Stimulated activated memory B cell treated with anti-CD40 and anti-IgM and Interleukin-4, amounts not matched to agents 10 μg/mL and 1 μg/mL and 100 μg/mL, for 72 hours (primary cell): ENCODE data around the gene AVPR1B.
"Not testable (repeated sequence)": the region's sequence is repeated elsewhere in the genome, so short reads cannot be mapped to it uniquely, and the experiment has no call there.

ENCODE experiments used
- ATAC-seq: fragments of 150-1000 bp; cut with Tn5 transposase; 2 replicates; pipeline ENCODE4 v1.10.0; 2021
- H3K27ac Mint-ChIP-seq: one replicate; pipeline ENCODE4 v1.8.0; 2022; ENCODE audit warnings: mild to moderate bottlenecking, mixed read lengths
- H3K27me3 Mint-ChIP-seq: one replicate; pipeline ENCODE4 v1.8.0; 2022; ENCODE audit warnings: mixed read lengths
- H3K36me3 Mint-ChIP-seq: one replicate; pipeline ENCODE4 v1.8.0; 2022; ENCODE audit warnings: mixed read lengths
- H3K4me1 Mint-ChIP-seq: one replicate; pipeline ENCODE4 v1.8.0; 2022; ENCODE audit warnings: mixed read lengths
- H3K4me3 Mint-ChIP-seq: one replicate; pipeline ENCODE4 v1.8.0; 2022; ENCODE audit warnings: mild to moderate bottlenecking, moderate library complexity, mixed read lengths
- H3K9me3 Mint-ChIP-seq: one replicate; pipeline ENCODE4 v1.8.0; 2022; ENCODE audit warnings: mixed read lengths

Gene AVPR1B

DNA sequence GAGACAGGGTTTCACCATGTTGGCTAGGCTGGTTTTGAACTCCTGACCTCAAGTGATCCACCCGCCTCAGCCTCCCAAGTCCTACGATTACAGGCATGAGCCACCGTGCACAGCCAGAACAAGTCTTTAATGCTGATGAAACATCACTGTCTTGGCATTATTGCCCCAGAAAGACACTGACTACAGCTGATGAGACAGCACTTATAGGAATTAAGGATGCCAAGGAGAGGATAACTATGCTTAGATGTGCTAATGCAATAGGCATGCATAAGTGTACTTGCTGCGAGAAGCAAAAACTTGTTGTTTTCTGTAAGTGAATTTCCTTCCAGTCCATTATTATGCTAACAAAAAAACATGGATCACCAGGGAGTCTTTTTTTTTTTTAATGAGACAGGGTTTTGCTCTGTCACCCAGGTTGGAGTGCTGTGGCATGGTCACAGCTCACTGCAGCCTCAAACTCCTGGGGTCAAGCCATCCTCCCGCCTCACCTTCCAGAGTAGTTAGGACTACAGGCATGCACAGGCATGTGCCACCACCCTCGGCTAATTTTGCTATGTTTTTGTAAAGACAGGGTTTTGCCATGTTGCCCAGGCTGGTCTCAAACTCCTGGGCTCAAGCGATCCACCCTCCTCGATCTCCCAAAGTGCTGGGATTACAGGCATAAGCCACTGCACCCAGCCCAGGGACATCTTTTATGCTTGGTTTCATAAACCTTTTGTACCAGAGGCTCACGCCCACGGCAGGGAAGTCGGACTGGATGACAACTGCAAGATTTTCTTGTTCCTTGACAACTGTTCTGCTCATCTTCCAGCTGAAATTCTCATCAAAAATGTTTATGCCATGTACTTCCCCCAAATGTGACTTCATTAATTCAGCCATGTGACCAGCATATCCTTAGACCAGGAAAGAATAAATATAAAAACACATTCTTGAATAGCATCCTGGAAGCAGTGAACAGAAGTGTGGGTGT lies 41.1 kb downstream of the AVPR1B start:
- no peak overlapping the region for H3K4me3 Mint-ChIP-seq
- peaks cover 29% of the 10 kb centered on the region for H3K36me3 Mint-ChIP-seq
- H3K4me1 Mint-ChIP-seq: peaks cover 29% of the 10 kb centered on the region
- H3K27me3 Mint-ChIP-seq: no peaks in the 10 kb centered on the region
- H3K9me3 Mint-ChIP-seq: no peaks in the 10 kb centered on the region
- H3K27ac Mint-ChIP-seq: no peak overlapping the region
- no peak for ATAC-seq

DNA sequence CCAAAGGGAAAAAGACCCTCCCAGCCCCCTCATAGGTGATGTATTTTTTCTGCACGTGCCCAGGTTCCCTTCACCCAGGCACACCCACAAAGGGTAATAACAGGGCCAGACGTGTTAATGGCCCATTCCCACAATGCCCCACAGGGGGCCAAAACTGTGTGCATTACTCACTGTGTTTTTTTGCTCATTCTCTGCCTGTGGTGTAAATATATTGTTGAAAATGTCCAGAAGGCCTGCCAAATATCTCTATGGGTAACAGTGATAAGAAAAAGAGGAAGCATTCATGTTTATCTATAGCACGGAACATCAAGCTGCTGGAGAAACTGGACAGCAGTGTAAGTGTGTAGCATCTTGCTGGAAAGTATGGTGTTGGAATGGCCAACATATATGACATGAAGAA lies 42.3 kb downstream of the AVPR1B start:
- no peaks in the 10 kb centered on the region for H3K27me3 Mint-ChIP-seq
- H3K27ac Mint-ChIP-seq: peak overlapping the region; percentile 50
- H3K4me1 Mint-ChIP-seq: peaks cover 19% of the 10 kb centered on the region
- no peaks in the 10 kb centered on the region for H3K9me3 Mint-ChIP-seq
- ATAC-seq: no peak
- peaks cover 29% of the 10 kb centered on the region for H3K36me3 Mint-ChIP-seq
- H3K4me3 Mint-ChIP-seq: no peak overlapping the region

DNA sequence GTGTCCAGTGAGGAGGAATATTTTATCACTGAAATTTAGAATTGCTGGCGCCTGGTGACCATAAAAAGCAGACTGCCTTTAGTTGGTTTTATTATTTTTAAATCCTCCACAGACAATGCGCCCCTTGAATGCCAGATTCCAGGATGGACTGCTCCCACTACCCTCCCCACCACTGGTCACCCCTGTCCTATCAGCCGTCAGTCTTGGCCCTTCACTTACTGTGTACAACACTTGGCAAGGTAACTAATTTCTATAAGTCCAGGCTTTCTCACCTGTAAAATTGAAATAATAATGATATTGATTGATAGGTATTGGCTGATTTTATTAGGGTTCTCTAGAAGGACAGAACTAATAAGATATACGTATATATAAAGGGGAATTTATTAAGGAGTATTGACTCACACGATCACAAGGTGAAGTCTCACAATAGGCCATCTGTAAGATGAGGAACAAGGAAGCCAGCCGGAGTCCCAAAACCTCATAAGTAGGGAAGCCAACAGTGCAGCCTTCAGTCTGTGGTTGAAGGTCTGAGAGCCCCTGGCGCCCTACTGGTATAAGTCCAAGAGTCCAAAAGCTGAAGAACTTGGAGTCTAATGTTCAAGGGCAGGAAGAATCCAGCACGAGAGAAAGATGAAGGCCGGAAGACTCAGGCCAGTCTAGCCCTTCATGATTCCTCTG lies 46.4 kb downstream of the AVPR1B start:
- Mint-ChIP-seq H3K4me3 (no peak overlapping the region), H3K36me3 (peaks cover 30% of the 10 kb centered on the region), H3K9me3 (no peaks in the 10 kb centered on the region), H3K27me3 (no peaks in the 10 kb centered on the region), H3K27ac (no peak overlapping the region), H3K4me1 (peaks cover 36% of the 10 kb centered on the region)
- no peak for ATAC-seq

DNA sequence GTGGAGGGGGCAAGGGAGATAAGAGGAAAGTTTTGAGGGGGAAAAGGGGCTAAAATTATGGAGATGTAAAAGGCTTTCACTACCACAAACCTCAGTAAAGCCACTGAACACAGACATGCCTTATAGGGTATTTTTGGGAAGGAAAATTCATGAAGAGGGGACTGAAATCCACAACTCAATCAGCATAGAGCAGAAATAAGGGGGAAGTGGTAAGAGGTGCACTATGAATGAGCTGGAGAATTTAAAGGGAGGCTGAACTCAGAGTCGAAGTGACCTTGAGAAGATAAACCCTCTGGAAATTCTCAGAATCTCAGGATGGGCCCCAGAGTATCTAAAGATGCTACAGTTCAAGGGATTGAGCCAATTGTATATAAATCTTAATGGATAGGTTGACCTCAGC lies 48.9 kb downstream of the AVPR1B start:
- H3K4me1 Mint-ChIP-seq: peaks cover 40% of the 10 kb centered on the region
- no peaks in the 10 kb centered on the region for H3K27me3 Mint-ChIP-seq
- H3K4me3 Mint-ChIP-seq: peak overlapping the region; percentile 60
- peak overlapping the region; percentile 93 for H3K27ac Mint-ChIP-seq
- peak; percentile 80 for ATAC-seq
- peaks cover 16% of the 10 kb centered on the region for H3K36me3 Mint-ChIP-seq
- no peaks in the 10 kb centered on the region for H3K9me3 Mint-ChIP-seq

DNA sequence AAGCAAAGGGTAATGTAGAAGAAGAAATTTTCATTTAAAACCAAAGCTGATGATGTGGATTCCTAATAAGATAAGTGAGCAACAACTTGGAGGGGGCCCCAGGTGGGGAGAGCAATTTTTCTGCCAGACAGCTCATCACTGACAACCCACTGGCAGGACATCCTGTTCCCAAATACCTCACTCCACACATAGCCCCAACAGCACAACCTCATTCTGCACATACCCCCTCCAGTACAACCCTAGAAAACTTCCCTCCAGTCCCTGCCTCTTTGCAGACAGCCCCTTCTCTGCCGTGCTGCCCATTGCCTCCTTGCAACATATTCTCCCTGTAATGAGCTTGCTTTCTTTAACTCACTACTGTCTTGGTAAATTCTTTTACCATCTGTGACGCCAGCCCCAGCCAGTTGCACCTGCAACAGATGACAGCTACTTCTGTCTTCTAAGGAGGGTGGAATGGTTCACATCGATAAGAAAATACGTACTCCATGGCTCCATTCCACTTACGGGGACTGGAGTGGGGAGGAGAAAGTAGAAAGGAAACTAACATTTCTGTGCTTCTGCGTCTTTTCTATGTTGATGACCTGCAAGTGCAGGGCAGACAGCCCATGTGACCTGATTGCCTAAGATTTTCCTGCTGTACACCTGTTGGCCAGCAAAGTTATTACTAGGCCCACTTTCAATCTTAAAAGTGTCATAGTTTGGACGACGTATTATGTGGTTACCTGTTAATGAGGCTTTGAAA lies 49.5 kb downstream of the AVPR1B start:
- ATAC-seq: peak; percentile 79
- Mint-ChIP-seq H3K9me3 (peaks cover 2% of the 10 kb centered on the region), H3K27me3 (no peaks in the 10 kb centered on the region), H3K4me1 (peaks cover 44% of the 10 kb centered on the region), H3K27ac (peak overlapping the region; percentile 93), H3K4me3 (peak overlapping the region; percentile 60), H3K36me3 (peaks cover 23% of the 10 kb centered on the region)

DNA sequence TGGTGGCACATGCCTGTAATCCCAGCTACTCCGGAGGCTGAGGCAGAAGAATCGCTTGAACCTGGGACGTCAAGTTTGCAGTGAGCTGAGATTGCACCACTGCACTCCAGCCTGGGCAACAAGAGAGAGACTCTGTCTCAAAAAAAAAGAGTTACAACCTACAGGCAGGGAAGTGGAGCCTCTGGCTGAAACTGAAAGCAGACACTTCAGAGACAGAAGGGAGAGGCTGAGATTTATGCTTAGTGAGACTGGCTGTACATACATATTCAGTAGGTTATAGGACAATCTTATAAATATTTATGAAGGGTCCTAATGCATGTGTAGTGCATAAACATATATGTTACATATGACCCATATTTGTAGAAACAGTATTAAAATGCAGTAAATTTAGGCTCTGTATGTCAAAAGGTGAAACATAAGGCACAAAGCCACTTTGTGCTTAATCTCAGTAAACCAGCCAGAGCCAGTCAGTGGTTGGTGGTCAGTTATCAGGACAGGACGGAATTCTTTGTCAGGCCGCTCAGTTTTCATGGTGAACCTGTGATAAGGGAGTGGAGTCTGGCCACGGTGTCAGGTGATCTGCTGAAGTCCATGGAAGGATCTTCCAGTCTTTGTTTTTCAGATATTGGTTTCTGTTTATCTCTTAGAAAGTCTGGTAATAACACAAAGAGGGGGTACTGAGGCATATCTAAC lies 50.6 kb downstream of the AVPR1B start:
- H3K4me3 Mint-ChIP-seq: peak overlapping the region; percentile 50
- H3K27ac Mint-ChIP-seq: peak overlapping the region; percentile 93

DNA sequence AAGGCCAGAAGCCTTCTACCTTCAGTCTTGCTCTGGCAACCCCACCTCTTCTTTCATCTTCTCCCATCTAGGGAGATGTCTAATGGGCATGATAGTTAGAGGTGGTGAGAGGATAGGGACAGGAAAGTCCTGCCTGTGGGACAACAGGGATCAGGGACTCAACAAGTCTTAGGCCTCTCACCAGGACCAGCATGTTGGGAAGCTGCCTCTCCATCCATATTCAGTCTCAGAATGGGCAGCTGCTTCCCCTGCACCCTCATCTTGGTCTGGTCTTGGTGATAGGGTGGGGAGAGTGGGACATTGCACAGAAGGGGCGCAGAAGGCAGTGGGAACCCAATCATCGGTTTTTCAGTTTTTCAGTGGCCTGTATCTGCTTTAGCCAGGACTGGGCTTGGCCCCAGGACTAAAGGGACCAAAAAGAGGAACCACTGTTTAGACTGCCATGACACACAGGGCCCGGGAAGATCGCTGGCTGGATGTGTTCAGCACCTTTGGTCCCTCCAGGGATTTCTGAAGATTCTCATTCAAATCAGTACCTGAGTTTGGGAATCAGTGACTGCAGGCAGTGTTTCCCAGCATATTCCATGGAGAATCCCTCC lies 51.5 kb downstream of the AVPR1B start:
- Mint-ChIP-seq H3K9me3 (peaks cover 2% of the 10 kb centered on the region), H3K4me3 (no peak overlapping the region), H3K27ac (peak overlapping the region; percentile 93), H3K4me1 (peaks cover 51% of the 10 kb centered on the region), H3K27me3 (no peaks in the 10 kb centered on the region), H3K36me3 (peaks cover 43% of the 10 kb centered on the region)
- no peak for ATAC-seq

More for the DNA sequence above, 50.6 kb downstream of the AVPR1B start:
- peaks cover 33% of the 10 kb centered on the region for H3K36me3 Mint-ChIP-seq
- H3K9me3 Mint-ChIP-seq: peaks cover 2% of the 10 kb centered on the region
- peak; percentile 84 for ATAC-seq
- peaks cover 49% of the 10 kb centered on the region for H3K4me1 Mint-ChIP-seq
- no peaks in the 10 kb centered on the region for H3K27me3 Mint-ChIP-seq

DNA sequence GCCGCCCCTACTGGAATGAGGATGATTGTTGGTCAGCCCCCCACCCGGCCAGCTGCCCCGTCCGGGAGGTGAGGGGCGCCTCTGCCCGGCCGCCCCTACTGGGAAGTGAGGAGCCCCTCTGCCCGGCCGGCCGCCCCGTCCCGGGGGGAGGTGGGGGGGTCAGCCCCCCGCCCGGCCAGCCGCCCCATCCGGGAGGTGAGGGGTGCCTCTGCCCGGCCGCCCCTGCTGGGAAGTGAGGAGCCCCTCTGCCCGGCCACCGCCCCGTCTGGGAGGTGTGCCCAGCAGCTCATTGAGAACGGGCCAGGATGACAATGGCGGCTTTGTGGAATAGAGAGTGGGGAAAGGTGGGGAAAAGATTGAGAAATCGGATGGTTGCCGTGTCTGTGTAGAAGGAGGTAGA lies 52.7 kb downstream of the AVPR1B start:
- Mint-ChIP-seq H3K36me3 (peaks cover 54% of the 10 kb centered on the region), H3K4me1 (peaks cover 63% of the 10 kb centered on the region)
- H3K27ac Mint-ChIP-seq, H3K4me3 Mint-ChIP-seq, H3K9me3 Mint-ChIP-seq, H3K27me3 Mint-ChIP-seq, ATAC-seq: not testable (repeated sequence)

DNA sequence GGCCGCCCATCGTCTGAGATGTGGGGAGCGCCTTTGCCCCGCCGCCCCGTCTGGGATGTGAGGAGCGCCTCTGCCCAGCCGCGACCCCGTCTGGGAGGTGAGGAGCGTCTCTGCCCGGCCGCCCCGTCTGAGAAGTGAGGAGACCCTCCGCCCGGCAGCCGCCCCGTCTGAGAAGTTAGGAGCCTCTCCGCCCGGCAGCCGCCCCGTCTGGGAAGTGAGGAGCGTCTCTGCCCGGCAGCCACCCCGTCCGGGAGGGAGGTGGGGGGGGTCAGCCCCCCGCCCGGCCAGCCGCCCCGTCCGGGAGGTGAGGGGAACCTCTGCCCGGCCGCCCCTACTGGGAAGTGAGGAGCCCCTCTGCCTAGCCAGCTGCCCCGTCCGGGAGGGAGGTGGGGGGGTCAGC lies 53.2 kb downstream of the AVPR1B start:
- H3K27ac Mint-ChIP-seq, H3K27me3 Mint-ChIP-seq, H3K4me3 Mint-ChIP-seq, H3K9me3 Mint-ChIP-seq, ATAC-seq: not testable (repeated sequence)
- H3K36me3 Mint-ChIP-seq: peaks cover 59% of the 10 kb centered on the region
- peaks cover 68% of the 10 kb centered on the region for H3K4me1 Mint-ChIP-seq

DNA sequence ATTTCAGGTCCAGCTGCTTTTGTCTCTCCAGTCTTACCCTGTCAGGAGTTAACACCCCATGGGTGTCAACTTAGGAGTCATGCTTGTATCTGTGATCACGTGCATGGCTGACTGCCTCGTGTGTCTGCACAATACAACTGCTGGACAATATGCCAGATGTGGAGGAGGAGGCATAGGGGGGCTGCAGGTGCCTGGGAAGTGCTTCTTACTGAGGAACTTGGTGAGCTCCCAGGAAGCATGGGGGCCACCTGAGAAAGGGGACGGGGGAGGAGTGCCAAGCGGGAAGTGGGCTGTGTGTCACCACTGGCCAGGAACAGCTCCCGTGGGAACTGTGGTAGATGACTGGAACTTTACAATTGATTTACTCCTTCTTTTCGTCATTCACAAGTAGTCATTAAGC lies 54.7 kb downstream of the AVPR1B start:
- Mint-ChIP-seq H3K27ac (peak overlapping the region; percentile 14), H3K4me1 (peaks cover 70% of the 10 kb centered on the region)

DNA sequence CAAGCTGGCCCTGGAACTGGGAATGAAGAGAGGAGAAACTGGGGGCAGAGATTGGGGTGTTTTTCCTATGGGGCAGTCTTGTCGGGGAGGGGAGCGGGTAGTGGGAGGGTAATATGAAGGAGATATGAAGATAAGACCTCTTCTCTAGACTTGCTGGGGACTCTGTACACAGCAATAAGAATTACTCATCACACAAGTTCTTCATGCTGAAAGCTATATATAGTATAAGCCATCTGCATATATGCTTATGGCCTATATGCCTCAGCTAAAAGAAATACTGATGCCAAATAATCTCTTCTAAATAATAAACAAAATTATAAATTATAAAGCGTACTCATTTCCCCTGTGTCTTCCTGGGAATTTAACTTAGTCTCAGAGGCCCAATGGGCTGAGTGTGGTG lies 56.3 kb downstream of the AVPR1B start:
- H3K4me1 Mint-ChIP-seq: peaks cover 67% of the 10 kb centered on the region
- peaks cover 2% of the 10 kb centered on the region for H3K9me3 Mint-ChIP-seq

More for the DNA sequence above, 54.7 kb downstream of the AVPR1B start:
- H3K4me3 Mint-ChIP-seq: no peak overlapping the region
- peaks cover 66% of the 10 kb centered on the region for H3K36me3 Mint-ChIP-seq
- H3K9me3 Mint-ChIP-seq: peaks cover 2% of the 10 kb centered on the region
- ATAC-seq: no peak
- H3K27me3 Mint-ChIP-seq: no peaks in the 10 kb centered on the region

More for the DNA sequence above, 56.3 kb downstream of the AVPR1B start:
- peaks cover 77% of the 10 kb centered on the region for H3K36me3 Mint-ChIP-seq
- no peaks in the 10 kb centered on the region for H3K27me3 Mint-ChIP-seq
- ATAC-seq: no peak
- H3K27ac Mint-ChIP-seq: peak overlapping the region; percentile 77
- peak overlapping the region; percentile 53 for H3K4me3 Mint-ChIP-seq
